HG03575 (cell line): ENCODE measurements around the gene TSPYL1.

Source experiments
- ATAC-seq: cut with Tn5 transposase; IDR thresholded peaks from one replicate; pipeline ENCODE4 v1.9.1; 2021; ENCODE audit not compliant: unreplicated experiment, insufficient number of reproducible peaks, low FRiP score; ENCODE audit errors: extremely low read depth

TSPYL1 gene

DNA sequence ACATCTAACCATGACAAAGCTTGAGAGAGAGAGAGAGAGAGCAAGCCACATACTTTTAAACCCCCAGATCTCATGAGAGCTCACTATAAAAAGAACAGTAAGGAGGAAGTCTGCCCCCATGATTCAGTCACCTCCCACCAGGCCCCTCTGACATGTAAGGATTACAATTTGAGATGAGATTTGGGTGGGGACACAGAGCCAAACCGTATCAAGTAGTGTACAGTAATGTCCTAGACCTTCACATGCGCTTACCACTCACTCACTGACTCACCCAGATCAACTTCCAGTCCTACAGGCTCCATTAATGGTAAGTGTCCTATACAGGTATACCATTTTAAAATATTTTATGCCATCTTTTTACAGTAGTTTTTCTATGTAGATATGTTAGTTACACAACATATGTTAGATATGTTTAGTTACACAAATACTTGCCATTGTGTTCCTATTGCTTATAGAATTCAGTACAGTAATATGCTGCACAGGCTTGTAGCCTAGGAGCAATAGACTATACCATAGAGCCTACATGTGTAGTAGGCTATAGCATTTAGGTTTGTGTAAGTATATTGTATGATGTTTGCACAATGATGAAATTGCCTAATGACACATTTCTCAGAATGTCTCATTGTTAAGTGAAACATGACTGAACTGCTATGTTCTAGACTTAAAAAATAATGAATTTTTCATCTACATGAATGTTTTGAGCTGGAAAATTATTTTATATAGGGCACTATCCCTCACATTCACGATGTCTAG, 11.7 kb downstream of the TSPYL1 start:
- ATAC-seq: no peak

DNA sequence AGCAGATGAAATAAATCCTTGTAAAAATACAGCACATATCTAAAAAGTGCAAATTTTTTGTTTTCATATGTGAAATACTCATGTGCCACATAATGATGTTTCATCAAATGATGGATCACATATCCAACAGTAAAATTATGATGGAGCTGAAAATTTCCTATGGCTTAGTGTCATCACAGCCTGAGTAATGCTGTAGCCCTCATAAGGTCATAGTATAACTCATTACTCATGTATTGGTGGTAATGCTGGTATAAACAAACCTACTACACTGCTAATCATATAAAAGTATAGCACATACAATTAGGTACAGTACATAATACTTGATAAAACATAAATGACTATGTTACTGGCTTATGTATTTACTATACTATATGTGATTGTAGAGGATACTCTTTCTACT, 12.9 kb downstream of the TSPYL1 start:
- ATAC-seq: no peak

DNA sequence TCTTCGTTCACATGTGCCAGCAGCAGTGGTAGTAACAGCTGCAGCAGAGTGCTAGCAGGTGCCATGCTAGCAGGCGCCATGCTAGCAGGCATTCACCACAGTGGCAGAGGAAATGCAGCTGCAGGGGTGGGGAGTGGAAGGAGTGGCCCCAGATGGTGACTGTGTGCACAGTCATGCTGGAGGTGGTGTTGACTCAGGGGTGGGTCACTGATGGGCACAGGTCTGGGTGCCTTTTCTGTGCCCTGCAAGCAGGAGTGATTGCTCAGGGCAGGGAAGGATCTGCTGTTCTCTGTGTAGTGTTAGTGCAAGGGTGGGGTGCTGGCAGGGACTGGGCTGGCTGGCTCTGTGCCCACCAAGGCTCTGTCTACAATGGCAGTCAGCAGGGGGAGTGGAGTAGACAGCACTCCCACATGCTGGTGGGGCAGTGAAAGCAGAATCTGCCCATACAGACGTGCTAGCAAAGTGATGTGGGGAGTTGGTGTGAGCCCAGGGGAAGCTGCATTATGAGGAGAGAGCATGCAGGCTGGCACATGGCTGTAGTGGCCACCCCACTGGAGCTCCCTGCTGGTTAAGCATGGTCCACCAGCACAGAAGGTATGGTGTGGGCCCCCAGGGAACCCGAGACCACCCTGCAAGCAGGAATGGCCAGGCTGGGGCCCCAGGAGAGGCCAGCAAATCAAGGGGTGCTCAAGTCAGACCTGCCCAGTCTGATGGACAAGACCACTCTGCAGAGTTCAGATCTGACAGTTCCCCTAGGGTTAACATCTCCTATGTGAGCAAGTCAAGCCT, 14.5 kb downstream of the TSPYL1 start:
- no peak for ATAC-seq

DNA sequence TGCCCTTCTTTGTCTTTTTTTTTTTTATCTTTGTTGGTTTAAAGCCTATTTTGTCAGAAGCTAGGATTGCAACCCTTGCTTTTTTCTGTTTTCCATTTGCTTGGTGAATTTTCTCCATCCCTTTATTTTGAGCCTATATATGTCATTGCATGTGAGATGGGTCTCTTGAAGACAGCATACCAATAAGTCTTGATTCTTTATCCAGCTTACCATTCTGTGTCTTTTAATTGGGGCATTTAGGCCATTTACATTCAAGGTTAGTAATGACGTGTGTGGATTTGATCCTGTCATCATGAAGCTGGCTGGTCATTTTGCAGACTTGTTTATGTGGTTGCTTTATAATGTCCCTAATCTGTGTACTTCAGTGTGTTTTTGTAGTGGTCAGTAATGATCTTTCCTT, 16.4 kb downstream of the TSPYL1 start:
- ATAC-seq: no peak

DNA sequence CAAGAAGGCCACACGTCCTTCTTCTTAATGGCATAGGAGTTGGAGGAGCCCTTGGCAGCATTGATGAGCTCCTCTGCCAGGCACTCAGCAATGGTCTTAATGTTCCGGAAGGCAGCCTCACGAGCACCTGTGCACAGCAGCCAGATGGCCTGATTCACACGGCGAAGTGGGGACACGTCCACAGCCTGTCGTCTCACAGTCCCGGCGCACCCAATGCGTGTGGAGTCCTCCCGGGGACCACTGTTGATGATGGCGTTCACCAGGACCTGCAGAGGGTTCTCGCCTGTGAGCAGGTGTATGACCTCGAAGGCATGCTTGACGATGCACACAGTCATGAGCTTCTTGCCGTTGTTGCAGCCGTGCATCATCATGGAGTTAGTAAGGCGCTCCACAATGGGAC, 21.2 kb downstream of the TSPYL1 start:
- ATAC-seq: no peak

DNA sequence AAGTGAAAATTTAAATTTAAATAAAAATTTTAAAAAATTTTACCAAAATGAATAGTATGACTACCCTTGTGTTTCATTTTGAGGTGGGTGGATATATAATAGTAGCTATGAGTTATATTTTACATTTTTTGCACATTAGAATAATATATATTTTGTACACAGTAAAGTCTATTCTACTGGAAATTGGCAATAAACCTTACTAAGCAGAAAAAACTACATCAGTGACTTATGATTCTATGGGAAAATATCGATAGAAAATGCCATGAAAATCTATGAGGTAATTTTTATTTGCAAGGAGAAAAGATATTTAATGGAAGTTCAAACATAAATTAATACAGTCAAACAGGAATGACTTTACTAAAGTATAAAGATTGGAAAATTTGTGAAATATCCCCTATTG, 23.0 kb downstream of the TSPYL1 start:
- no peak for ATAC-seq

DNA sequence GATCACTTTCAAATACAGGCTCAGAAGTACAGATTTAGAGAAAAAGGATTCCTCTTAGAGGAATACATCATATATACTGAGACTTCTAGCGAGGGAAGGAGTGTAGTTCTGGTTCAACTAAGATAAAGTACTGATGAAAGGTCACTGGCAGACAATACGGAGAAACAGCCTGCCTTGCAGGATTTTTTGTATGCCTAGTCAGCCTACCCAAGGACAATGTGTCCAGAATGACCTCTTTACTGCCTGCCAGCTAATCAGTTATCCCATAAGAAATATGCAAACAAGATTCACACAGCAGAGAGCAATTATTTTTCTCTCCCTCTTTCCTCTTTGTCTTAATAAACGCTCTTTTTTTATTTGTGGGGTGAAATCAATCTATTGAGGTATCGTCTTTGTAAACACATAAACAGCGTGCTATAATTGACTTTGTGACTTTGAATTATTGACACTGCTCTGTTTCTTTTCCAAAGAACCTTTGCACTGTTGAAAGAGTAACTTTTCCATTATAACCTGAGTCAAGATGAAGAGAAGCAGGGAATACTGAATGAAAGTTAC, 24.4 kb downstream of the TSPYL1 start:
- ATAC-seq: no peak

DNA sequence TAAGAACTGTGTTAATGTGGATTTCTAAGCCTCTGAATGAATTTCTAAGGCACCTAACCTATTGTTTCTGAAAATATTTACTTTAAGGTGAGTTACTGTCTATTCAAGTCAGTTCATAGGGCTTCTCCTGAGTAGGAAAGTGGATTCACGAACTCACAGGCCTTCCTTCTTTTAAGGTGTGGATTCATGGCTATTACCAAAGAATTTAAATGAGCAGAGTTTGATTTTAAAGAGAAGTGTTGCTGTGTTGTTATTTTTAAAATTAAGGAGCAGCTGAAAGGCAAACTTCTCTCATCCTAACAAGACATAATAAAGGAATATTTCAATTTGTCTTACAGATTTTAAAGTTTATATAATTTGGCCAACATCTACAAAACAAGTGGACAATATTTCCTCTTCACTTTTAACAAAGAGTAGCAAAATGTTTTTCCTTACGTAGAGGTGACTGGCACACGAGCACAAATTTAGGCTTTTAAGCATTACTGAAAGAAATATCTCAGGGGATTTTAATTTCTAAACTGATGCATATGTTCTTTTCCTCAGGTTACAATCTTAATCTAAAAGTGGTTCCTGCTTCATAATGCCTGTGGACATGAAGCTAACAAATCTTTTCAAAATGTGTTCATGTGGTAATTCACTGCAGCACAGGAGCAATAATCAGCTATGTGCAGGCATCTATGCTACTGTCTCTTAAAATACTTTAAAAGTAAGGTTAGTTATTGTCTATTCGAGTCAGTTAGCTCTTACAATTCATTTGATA, 25.3 kb downstream of the TSPYL1 start:
- peak; percentile 19 for ATAC-seq

DNA sequence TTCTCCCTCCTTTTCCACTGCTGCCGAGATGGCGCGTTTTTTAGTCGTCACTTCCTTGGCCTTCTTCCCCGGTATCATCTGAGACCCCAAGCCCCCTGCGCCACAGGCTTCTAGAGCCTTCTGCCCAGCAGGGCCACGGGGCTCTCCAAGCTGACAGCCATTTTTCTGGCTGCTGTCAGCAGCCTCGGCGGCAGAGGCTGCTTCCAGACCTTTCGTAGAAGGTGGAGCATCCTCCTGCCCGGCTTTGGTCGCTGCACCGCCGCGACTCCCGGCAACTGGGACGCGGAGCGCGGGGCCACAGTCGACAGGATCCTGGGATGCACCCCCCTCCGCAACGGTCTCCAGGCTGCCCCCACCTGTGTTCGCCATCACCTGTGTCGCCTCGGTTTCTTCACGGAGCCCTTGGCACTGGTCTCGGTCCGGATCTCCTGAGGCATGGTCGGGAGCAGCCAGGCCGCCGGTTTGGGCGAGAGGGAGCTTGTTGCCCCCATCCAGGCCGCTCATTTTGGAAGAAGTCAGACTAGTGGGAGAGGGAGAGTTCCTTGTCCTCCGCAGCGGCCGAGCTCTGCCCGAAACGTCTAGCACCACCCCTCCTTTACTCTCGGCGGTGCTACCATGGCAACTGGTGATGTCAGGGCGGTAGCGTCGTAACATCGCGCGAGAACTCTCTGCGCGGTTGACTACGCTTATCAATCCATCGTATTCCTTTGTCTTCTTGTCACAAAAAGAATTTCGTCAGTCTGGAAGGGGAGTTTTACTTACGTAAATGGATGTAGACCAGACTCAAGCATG, 26.0 kb downstream of the TSPYL1 start, which contains the start of gene TSPYL4:
TSPYL4 (minus strand) TSS at position 571 of the 792 bp plus-strand sequence; CDS start at position 504, 67 bp downstream.
- peak; percentile 98 for ATAC-seq

DNA sequence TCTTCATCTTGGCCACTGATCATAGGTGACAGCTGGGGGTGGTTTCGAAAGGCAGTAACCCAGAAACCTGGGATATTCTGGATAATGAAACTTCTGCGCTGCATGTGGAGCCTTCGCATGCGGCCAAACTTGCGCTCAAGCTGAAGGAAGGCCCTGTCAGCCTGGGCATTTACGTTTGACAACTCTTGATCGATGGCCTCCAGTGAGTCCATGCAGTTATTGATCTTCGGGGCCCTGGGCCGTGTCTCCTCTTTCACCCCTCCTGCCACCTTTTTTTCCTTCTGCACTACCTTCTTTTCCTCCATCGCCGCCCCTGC, 26.6 kb downstream of the TSPYL1 start:
- ATAC-seq: no peak

DNA sequence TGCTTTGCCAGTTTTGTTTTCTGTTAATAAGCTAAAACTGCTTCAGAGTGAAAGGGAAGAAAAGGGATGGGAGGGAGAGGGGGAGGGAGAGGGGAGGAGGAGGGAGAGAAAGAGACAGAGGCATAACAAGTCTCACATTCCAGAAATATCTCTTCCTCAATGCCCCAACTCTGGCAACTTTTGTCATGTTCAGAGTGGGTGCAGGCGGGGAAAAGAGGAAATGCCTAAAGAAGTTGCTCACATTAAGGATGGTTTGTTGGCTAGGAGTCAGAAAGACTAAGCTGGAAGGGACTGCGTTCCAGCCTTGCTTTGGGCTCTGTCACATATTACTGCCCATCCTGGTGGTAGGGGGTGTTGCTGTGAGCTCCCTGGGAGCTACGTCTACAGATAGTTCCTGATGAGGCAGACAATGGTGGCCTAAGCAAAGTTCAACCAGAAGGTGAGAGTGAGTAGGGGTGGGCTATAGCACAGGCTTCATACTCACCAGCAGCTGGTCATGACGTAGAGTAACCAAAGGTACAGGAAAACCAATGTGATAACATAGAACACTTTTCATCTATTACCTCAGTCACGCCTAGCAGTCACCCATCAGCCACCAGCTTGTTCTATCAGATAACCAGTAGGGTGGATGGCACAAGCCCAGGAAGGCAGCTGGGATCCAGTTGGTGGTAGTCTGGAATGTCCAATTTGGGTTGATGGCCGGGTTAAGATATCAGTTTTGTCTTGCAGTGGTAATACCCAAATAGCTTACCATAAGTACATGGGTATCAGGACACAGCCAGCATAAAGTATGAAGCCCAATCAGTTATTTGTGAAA, 28.0 kb downstream of the TSPYL1 start:
- ATAC-seq: no peak

DNA sequence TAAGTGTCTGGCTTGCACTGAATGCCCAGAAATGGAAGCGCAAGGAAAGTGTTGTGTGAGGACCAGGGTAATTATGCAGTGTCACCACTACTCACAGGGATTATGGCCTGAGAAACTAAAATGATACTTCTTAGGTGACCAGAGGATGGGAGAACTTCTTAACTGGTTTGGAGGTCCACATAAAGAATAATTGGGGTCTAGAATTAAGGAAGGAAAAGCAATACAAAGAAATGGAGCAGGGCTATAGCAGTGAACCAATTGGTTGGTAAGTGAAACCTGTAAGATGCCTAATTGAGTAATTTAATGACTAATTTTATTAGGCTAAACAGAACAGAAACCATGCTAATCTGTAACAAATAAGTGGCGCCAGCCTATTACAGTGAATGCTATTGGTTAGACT, 31.2 kb downstream of the TSPYL1 start:
- ATAC-seq: no peak

DNA sequence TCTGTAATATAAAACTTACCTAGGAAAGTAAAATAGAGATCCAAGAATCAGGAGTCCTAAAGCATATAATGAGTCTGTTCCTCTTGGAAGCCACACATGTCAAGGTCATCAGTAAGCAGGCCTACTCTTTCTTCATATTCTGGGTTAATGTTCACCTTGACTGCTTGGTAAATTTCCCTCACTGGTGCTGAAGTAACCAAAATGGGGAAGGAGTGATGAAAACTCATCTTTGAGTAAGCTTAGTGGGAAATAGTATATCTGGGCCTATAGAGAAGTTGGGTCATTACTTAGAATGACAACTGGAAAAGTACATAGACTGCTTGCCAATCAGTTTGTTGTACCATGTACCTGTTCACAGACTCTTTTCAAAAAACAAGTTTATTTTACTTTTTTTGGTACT, 32.4 kb downstream of the TSPYL1 start:
- no peak for ATAC-seq

DNA sequence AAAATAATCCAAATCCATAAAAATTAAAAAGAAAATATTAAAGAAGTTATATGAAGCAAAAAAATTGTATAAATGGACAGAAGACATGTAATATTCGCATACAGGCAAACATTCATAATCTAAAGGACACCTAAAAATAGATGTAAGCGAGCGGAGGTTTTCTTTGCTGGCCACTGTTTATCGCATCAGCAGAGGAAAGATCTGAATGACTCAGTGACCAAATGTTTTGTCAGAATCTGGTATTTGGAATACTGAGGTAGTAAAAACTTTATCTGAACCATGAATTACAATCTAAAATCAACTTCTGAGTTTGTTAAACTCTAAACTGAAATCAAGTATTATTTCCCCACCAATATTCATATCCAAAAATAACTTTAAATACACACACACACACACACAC, 33.6 kb downstream of the TSPYL1 start:
- ATAC-seq: no peak

DNA sequence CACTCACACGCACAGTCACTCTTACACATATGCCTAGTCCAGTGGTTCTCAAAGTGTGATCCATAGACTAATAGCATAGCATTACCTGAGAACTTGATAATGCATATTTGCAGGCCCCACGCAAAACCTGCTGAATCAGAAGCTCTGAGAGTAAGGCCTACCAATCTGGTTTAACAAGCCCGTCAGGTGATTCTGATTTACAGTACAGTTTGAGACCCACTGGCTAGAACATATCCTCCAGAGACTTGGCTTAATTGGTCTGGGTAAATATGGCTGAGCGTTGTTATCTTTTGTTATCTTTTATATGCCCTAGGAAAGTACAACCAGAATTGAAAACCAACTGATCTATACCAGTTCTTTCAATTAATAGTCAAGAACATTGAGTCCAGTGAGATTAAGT, 35.4 kb downstream of the TSPYL1 start:
- ATAC-seq: no peak

DNA sequence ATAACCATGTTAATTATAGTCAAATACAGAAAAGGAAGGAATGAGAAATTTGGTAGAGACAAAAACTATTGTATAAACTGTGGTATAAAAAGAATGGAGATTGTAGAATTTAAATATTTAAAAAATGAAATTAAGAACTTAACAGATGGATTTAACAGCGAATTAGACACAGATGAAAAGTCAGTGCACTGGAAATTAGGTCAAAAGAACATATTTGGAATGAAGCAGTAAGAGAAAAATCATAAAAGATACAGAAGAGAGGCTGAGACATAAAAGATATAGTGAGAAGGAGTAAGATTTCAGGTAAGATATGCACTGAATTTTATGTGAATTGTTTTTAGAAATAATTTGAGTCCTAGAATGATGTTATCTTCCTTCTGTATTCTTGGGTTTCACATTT, 39.9 kb downstream of the TSPYL1 start:
- ATAC-seq: no peak

DNA sequence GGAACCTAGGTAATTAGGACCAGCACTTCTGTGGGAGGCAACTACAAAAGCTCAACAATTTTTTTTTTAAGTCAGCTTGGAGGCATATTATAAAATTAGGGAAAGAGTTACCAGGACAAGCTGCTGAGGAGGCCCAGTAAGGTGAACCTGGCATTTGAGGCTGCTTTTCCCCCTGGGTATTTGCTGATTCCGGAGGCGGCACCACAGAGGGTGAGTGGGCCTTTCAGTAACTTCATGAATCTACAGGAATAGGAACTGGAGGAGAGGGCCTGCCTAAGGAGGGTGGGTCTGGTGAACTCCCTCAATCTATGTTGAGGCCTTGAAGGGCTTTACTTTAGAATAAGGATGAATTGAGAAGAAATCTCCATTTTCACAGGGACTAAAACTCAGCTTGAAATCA, 40.5 kb downstream of the TSPYL1 start:
- no peak for ATAC-seq

DNA sequence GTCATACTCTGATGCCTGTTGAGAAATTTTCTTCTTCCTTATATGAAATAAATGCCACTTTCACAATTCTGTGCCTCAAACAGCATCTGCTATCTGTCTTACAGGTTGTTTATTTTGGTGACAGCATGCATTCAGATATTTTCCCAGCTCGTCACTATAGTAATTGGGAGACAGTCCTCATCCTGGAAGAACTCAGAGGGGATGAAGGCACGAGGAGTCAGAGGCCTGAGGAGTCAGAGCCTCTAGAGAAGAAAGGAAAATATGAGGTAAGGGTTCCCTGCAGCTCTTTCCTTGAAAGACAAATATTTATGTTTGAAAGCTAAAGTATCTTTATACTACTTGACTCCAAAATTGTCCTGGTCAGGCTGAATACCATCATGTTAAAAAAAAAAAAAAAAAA, 41.6 kb downstream of the TSPYL1 start:
- ATAC-seq: no peak
